Liver (tissue), 9 donors: ENCODE data around the gene LSM14B. TPM values are rescaled to one million over a fixed set of nuclear protein-coding genes. Genes with fewer than 3 reads are reported as not detected.

Experiments used
- DNase-seq: peaks from one replicate; pipeline ENCODE4 v3.0.0-alpha.2; 2017; ENCODE audit warnings: low spot score
- H3K27ac ChIP-seq, 2 donors: one replicate each; pipeline ENCODE4 v1.7.0; 2013; ENCODE audit warnings: inconsistent platforms in 2 of 2, low read length in 2 of 2, control low read depth in 1 of 2, low read depth in 1 of 2, mild to moderate bottlenecking in 1 of 2
- H3K27me3 ChIP-seq, 4 donors: one replicate each; pipeline versions ENCODE4 v1.6.1 to v1.7.0; 2013; ENCODE audit warnings: low read length in 3 of 4, inconsistent platforms in 1 of 4, mild to moderate bottlenecking in 1 of 4, moderate library complexity in 1 of 4; ENCODE audit not compliant: control insufficient read depth in 4 of 4, insufficient read depth in 4 of 4
- H3K36me3 ChIP-seq, 4 donors: one replicate each; pipeline versions ENCODE4 v1.6.1 to v1.7.0; 2013; ENCODE audit warnings: low read length in 3 of 4, mild to moderate bottlenecking in 3 of 4, low read depth in 1 of 4, moderate library complexity in 1 of 4; ENCODE audit not compliant: control insufficient read depth in 4 of 4, insufficient read depth in 3 of 4
- H3K4me1 ChIP-seq, 4 donors: one replicate each; pipeline versions ENCODE4 v1.6.1 to v1.7.0; 2013; ENCODE audit warnings: low read length in 3 of 4, mild to moderate bottlenecking in 3 of 4, moderate library complexity in 1 of 4; ENCODE audit not compliant: control insufficient read depth in 4 of 4, insufficient read depth in 4 of 4
- H3K4me3 ChIP-seq, 3 donors: one replicate each; pipeline versions ENCODE4 v1.6.1 to v1.7.0; 2013; ENCODE audit warnings: low read length in 3 of 3, control low read depth in 1 of 3, low read depth in 1 of 3, mild to moderate bottlenecking in 1 of 3
- H3K9ac ChIP-seq, 2 donors: one replicate each; pipeline ENCODE4 v1.7.0; 2013; ENCODE audit warnings: low read length in 2 of 2, mild to moderate bottlenecking in 2 of 2, moderate library complexity in 2 of 2, control low read depth in 1 of 2, low read depth in 1 of 2
- H3K9me3 ChIP-seq, 4 donors: one replicate each; pipeline versions ENCODE4 v1.6.1 to v1.7.0; 2013; ENCODE audit warnings: low read length in 3 of 4; ENCODE audit not compliant: control insufficient read depth in 4 of 4
- CTCF ChIP-seq: fragments of 150-350 bp; IDR thresholded peaks from 2 replicates; pipeline ENCODE4 v1.5.1; 2017; ENCODE audit warnings: improper control_type of control experiment, low read depth, low read length; ENCODE audit not compliant: missing input control
- EGR1 ChIP-seq, 2 donors: IDR thresholded peaks; 2 replicates each; pipeline ENCODE4 v1.6.1; 2016 to 2018; ENCODE audit warnings: antibody characterized with exemption in 2 of 2, low read depth in 2 of 2
- FOXA1 ChIP-seq: IDR thresholded peaks from 2 replicates; pipeline ENCODE4 v1.6.1; 2016; ENCODE audit warnings: antibody characterized with exemption
- FOXA2 ChIP-seq: IDR thresholded peaks from 2 replicates; pipeline ENCODE4 v1.6.1; 2016; ENCODE audit warnings: antibody characterized with exemption
- GABPA ChIP-seq, 2 donors: IDR thresholded peaks in 1 of 2; conservative IDR thresholded peaks in 1 of 2; 2 replicates each; pipeline ENCODE4 v1.6.1; 2016; ENCODE audit warnings: antibody characterized with exemption in 2 of 2, mild to moderate bottlenecking in 1 of 2, moderate library complexity in 1 of 2
- HNF4A ChIP-seq, 2 donors: conservative IDR thresholded peaks; 2 replicates each; pipeline ENCODE4 v1.6.1; 2016; ENCODE audit warnings: antibody characterized with exemption in 2 of 2, mild to moderate bottlenecking in 2 of 2
- HNF4G ChIP-seq: IDR thresholded peaks from 2 replicates; pipeline ENCODE4 v1.6.1; 2016; ENCODE audit warnings: antibody characterized with exemption
- JUND ChIP-seq, 2 donors: IDR thresholded peaks; 2 replicates each; pipeline ENCODE4 v1.6.1; 2016; ENCODE audit warnings: antibody characterized with exemption in 2 of 2
- RAD21 ChIP-seq, 2 donors: IDR thresholded peaks; 2 replicates each; pipeline ENCODE4 v1.6.1; 2016; ENCODE audit warnings: antibody characterized with exemption in 2 of 2, mild to moderate bottlenecking in 2 of 2
- TAF1 ChIP-seq: conservative IDR thresholded peaks from 2 replicates; pipeline ENCODE4 v1.6.1; 2016; ENCODE audit warnings: antibody characterized with exemption, mild to moderate bottlenecking
- WGBS: extraction: QIAGEN DNeasy Blood & Tissue Kit; methylation state at CpG from one replicate; pipeline ENCODE4 v1.1.7; 2013; 5-methylcytosine and 5-hydroxymethylcytosine counted together
- polyA plus RNA-seq, 2 donors: library from polyadenylated mRNA; stranded (reverse) in 1 of 2; unstranded in 1 of 2; fragments of 200-250 nt in 1 of 2; fragments of >200 nt in 1 of 2; fragmentation: Nextera tagmentation in 1 of 2; extraction: Ambion mirVana in 1 of 2; gene quantifications; one replicate each; pipeline versions ENCODE4 v1.2.1 to v1.2.3, GENCODE V29; 2013 to 2015
- total RNA-seq, 2 donors: library from RNA; depleted of rRNA; stranded (reverse); fragments of >200 nt; gene quantifications; one replicate each; pipeline ENCODE4 v1.2.3, GENCODE V29; 2014
- TF ChIP-seq, protein P1 (sequence below): IDR thresholded peaks from 2 replicates; pipeline ENCODE4 v1.6.1; 2016; ENCODE audit warnings: antibody characterized with exemption
- donor health status: healthy.
- donor health status: healthy.
- donor health status: healthy.
- donor health status: healthy.
- donor health status: healthy.

LSM14B gene
- total and polyA plus RNA-seq, 4 donors: 0.99 to 15.9 (median 13.3) TPM

GRCh38 chr20:62155428-62156253 is 33.4 kb downstream of the LSM14B start (continued):
- TF ChIP-seq CTCF: no peak
- TF ChIP-seq JUND (IDR thresholded peaks at IDR 0.05): peak in 1 of 2 donors; percentile 48
- peak in 1 of 2 donors; percentile 14 for TF ChIP-seq RAD21 (IDR thresholded peaks at IDR 0.05)
- TF ChIP-seq TAF1: no peak
- TF ChIP-seq HNF4G: peak; percentile 49
- TF ChIP-seq, protein P1, sequence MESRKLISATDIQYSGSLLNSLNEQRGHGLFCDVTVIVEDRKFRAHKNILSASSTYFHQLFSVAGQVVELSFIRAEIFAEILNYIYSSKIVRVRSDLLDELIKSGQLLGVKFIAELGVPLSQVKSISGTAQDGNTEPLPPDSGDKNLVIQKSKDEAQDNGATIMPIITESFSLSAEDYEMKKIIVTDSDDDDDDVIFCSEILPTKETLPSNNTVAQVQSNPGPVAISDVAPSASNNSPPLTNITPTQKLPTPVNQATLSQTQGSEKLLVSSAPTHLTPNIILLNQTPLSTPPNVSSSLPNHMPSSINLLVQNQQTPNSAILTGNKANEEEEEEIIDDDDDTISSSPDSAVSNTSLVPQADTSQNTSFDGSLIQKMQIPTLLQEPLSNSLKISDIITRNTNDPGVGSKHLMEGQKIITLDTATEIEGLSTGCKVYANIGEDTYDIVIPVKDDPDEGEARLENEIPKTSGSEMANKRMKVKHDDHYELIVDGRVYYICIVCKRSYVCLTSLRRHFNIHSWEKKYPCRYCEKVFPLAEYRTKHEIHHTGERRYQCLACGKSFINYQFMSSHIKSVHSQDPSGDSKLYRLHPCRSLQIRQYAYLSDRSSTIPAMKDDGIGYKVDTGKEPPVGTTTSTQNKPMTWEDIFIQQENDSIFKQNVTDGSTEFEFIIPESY: no peak
- TF ChIP-seq FOXA1: peak; percentile 10

GRCh38 chr20:62156254-62156556 is 33.9 kb downstream of the LSM14B start:
- peak overlapping the region in 1 of 2 donors; percentile 42 for H3K9ac ChIP-seq
- WGBS: 67% methylated on average over 3 of the region's 3 CpGs
- H3K4me1 ChIP-seq: peaks cover 4 to 42% (median 31%) of the 10 kb centered on the region in 4 donors
- H3K27me3 ChIP-seq: no peaks in the 10 kb centered on the region
- TF ChIP-seq RAD21 (IDR thresholded peaks at IDR 0.05) (no peak), GABPA (IDR thresholded peaks at IDR 0.05 in 1 of 2, conservative IDR thresholded peaks at IDR 0.05 in 1 of 2) (no peak), FOXA2 (no peak), EGR1 (IDR thresholded peaks at IDR 0.05; ENCODE audit: low read depth in 2 of 2) (no peak), HNF4A (conservative IDR thresholded peaks at IDR 0.05) (no peak), JUND (IDR thresholded peaks at IDR 0.05) (no peak)
- H3K36me3 ChIP-seq: peaks cover under 1 to 14% (median 2%) of the 10 kb centered on the region in 4 donors
- H3K4me3 ChIP-seq: no peak overlapping the region
- no peak for DNase-seq
- peak overlapping the region; percentile 62 to 69 for H3K27ac ChIP-seq
- H3K9me3 ChIP-seq: no peaks in the 10 kb centered on the region

DNA sequence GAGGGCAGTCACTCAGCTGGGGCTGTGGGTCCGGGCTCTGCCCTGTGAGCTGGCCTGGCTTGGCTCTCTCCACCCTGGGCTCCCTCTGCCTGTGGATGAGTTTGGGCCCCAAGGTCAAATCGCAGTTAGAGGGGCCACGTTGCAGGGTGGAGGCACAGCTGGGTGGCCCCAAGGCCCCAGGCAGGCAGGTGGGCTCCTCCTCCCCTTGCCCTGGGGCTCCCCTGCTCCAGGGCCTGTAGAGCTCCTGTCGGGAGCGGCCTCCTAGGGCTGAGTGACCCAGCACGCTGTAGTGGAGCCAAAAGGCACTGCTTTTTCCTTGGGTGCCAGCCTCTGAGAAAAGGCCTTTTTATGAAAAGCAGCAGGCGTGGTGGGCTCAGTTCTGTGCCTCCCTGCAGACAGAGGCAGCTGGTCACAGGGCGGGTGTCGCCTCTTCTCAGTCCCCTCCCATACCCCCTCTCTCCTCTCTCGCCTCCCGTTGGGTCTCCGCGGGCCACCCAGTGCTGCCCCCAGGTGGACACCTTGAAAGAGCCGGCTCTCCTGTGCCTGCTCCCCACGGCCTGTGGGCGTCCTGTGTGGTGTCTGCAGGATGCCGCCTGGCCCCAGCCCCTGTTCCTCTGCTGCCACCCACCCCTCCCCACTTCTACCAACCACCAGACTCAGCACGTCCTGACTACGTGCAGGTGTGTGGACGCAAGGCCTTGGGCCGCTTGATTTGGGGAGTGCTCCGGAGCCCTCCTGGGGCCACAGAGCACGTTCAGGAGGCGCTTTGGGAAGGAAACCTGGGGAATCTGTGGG is 34.5 kb downstream of the LSM14B start:
- peak overlapping the region in 1 of 2 donors; percentile 42 for H3K9ac ChIP-seq
- peaks cover 4 to 39% (median 29%) of the 10 kb centered on the region in 4 donors for H3K4me1 ChIP-seq
- peak overlapping the region; percentile 62 to 69 for H3K27ac ChIP-seq
- 37% methylated on average over 24 of the region's 24 CpGs for WGBS
- TF ChIP-seq HNF4A (conservative IDR thresholded peaks at IDR 0.05) (no peak), CTCF (peak; percentile 57), RAD21 (IDR thresholded peaks at IDR 0.05) (peak in 1 of 2 donors; percentile 82)
- peaks cover 3 to 20% (median 6%) of the 10 kb centered on the region in 4 donors for H3K36me3 ChIP-seq
- H3K4me3 ChIP-seq: no peak overlapping the region
- peak; percentile 80 for DNase-seq
- H3K27me3 ChIP-seq: no peaks in the 10 kb centered on the region
- H3K9me3 ChIP-seq: no peaks in the 10 kb centered on the region
